Chondrocyte (in vitro differentiated cells): ENCODE results near the gene FITM2. TPM values are rescaled to one million over a fixed set of nuclear protein-coding genes. Genes with fewer than 3 reads are reported as not detected.

ENCODE experiments used
- DNase-seq: peaks from one replicate; pipeline ENCODE4 v3.0.0; 2021; ENCODE audit warnings: mixed read lengths, low spot score
- H3K27ac Mint-ChIP-seq: one replicate; pipeline ENCODE4 v1.8.0; 2021; ENCODE audit warnings: mild to moderate bottlenecking, moderate library complexity, mixed read lengths; ENCODE audit not compliant: unreplicated experiment
- H3K27me3 Mint-ChIP-seq: 2 replicates; pipeline ENCODE4 v1.8.0; 2021; ENCODE audit warnings: low read depth, mixed read lengths
- H3K36me3 Mint-ChIP-seq: 2 replicates; pipeline ENCODE4 v1.8.0; 2021; ENCODE audit warnings: low read depth, mixed read lengths
- H3K4me1 Mint-ChIP-seq: 2 replicates; pipeline ENCODE4 v1.8.0; 2021; ENCODE audit warnings: low read depth, mild to moderate bottlenecking, mixed read lengths
- H3K4me3 Mint-ChIP-seq: one replicate; pipeline ENCODE4 v1.8.0; 2021; ENCODE audit warnings: mild to moderate bottlenecking, moderate library complexity, mixed read lengths; ENCODE audit not compliant: unreplicated experiment
- H3K9me3 Mint-ChIP-seq: 2 replicates; pipeline ENCODE4 v1.8.0; 2021; ENCODE audit warnings: low read depth, mixed read lengths
- CTCF ChIP-seq: fragments of 200-600 bp; sonication (generic); IDR thresholded peaks from 2 replicates; pipeline ENCODE4 v1.5.0; 2021; ENCODE audit warnings: antibody characterized with exemption, mild to moderate bottlenecking, moderate library complexity
- total RNA-seq: library from RNA; stranded (reverse); gene quantifications from 3 replicates; pipeline ENCODE4 v1.2.1, GENCODE V29; 2021

The FITM2 gene
- total RNA-seq, 1 donor from 2014 or later = 10.0 TPM

GRCh38 chr20:44357020-44357419 lies 46.0 kb upstream of the FITM2 start:
- H3K4me1 Mint-ChIP-seq = no peaks in the 10 kb centered on the region
- no peak overlapping the region for H3K4me3 Mint-ChIP-seq

GRCh38 chr20:44356353-44356723 lies 45.3 kb upstream of the FITM2 start:
- DNase-seq = no peak
- no peaks in the 10 kb centered on the region for H3K9me3 Mint-ChIP-seq
- H3K27me3 Mint-ChIP-seq = peaks cover 24% of the 10 kb centered on the region
- no peak overlapping the region for H3K27ac Mint-ChIP-seq
- no peaks in the 10 kb centered on the region for H3K36me3 Mint-ChIP-seq
- no peaks in the 10 kb centered on the region for H3K4me1 Mint-ChIP-seq
- TF ChIP-seq CTCF = no peak
- no peak overlapping the region for H3K4me3 Mint-ChIP-seq

More at GRCh38 chr20:44357020-44357419, 46.0 kb upstream of the FITM2 start:
- H3K36me3 Mint-ChIP-seq = no peaks in the 10 kb centered on the region
- peaks cover 26% of the 10 kb centered on the region for H3K27me3 Mint-ChIP-seq
- no peaks in the 10 kb centered on the region for H3K9me3 Mint-ChIP-seq
- no peak for TF ChIP-seq CTCF
- DNase-seq = no peak
- no peak overlapping the region for H3K27ac Mint-ChIP-seq

- no peak for TF ChIP-seq CTCF
- Mint-ChIP-seq H3K27ac (no peak within 1 kb of the TSS), H3K4me1 (no peaks in the 10 kb centered on the region), H3K4me3 (no peak within 1 kb of the TSS), H3K27me3 (peaks cover 23% of the 10 kb centered on the region), H3K9me3 (no peaks in the 10 kb centered on the region), H3K36me3 (no peaks in the 10 kb centered on the region)
- no peak for DNase-seq
These were observed 44.7 kb upstream of the FITM2 start, which contains the start of gene HNF4A for GRCh38 chr20:44355498-44356352. Gene HNF4A (plus strand): TSS chr20:44355699. CDS start chr20:44355805, 106 bp downstream.

GRCh38 chr20:44354979-44355497 lies 44.0 kb upstream of the FITM2 start:
- Mint-ChIP-seq H3K4me3 (no peak overlapping the region), H3K36me3 (no peaks in the 10 kb centered on the region), H3K9me3 (no peaks in the 10 kb centered on the region), H3K27ac (no peak overlapping the region), H3K27me3 (peaks cover 21% of the 10 kb centered on the region), H3K4me1 (no peaks in the 10 kb centered on the region)
- no peak for TF ChIP-seq CTCF
- DNase-seq = no peak

- Mint-ChIP-seq H3K27ac (no peak overlapping the region), H3K4me1 (no peaks in the 10 kb centered on the region), H3K4me3 (no peak overlapping the region), H3K9me3 (no peaks in the 10 kb centered on the region), H3K36me3 (no peaks in the 10 kb centered on the region), H3K27me3 (peaks cover 5% of the 10 kb centered on the region)
- no peak for DNase-seq
- TF ChIP-seq CTCF = no peak
These were observed 39.6 kb upstream of the FITM2 start for GRCh38 chr20:44350567-44350966.
